ENCODE measurements around the gene TMEM178B.

- TF ChIP-seq REST (IDR thresholded peaks at IDR 0.05; ENCODE audit: borderline replicate concordance) (no peak), MXI1 (conservative IDR thresholded peaks at IDR 0.05; ENCODE audit: poor library complexity, severe bottlenecking) (no peak), CTCF (IDR thresholded peaks at IDR 0.05; ENCODE audit: poor library complexity, severe bottlenecking) (no peak), EZH2 (IDR thresholded peaks at IDR 0.05; ENCODE audit: borderline replicate concordance, insufficient read depth, low read length, poor library complexity, severe bottlenecking) (no peak), EP300 (conservative IDR thresholded peaks at IDR 0.05; ENCODE audit: poor library complexity, severe bottlenecking) (no peak), TAF1 (IDR thresholded peaks at IDR 0.05; ENCODE audit: low read depth) (no peak)
Observed at GRCh38 chr7:141113131-141113530, 39.3 kb downstream of the TMEM178B start.

All from neural cell (in vitro differentiated cells).